ENCODE results near the gene HTATSF1. TPM values are rescaled to one million over a fixed set of nuclear protein-coding genes. Genes with fewer than 3 reads are reported as not detected.

The HTATSF1 gene
- total RNA-seq, 3 donors from 2014 or later: 37.4 to 41.8 (median 38.7) TPM

GRCh38 chrX:136476501-136476900, 20.9 kb upstream of the HTATSF1 start:
- Mint-ChIP-seq H3K9me3 (no peaks in the 10 kb centered on the region), H3K4me1 (ENCODE audit: low read depth) (no peaks in the 10 kb centered on the region), H3K27me3 (ENCODE audit: low read depth) (no peaks in the 10 kb centered on the region), H3K4me3 (no peak overlapping the region), H3K36me3 (ENCODE audit: insufficient read depth) (no peaks in the 10 kb centered on the region)
- no peak for ATAC-seq
- no peak for DNase-seq

DNA sequence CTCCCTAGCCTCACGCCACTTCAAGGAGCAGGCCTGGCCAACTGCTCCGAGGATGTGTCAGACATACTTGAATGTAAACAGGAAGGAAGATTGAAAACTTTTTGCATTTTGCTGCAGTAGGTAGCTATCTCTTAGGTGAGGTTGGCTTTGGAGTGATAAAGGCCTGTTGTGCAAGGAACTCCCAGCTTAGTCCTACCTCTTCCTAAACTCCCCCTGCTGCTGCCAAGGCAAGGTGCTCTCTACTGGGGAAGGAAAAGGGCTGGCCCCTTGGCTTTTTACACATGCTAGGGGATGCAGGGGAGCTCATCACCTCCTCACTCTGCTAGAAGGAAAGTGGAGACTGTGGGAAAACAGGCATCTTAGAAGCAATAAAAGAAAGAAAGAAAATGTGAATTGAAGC, 20.4 kb upstream of the HTATSF1 start:
- H3K27me3 Mint-ChIP-seq (ENCODE audit: low read depth): no peaks in the 10 kb centered on the region
- no peaks in the 10 kb centered on the region for H3K9me3 Mint-ChIP-seq
- DNase-seq: no peak
- H3K36me3 Mint-ChIP-seq (ENCODE audit: insufficient read depth): no peaks in the 10 kb centered on the region
- H3K4me1 Mint-ChIP-seq (ENCODE audit: low read depth): no peaks in the 10 kb centered on the region
- ATAC-seq: no peak
- H3K4me3 Mint-ChIP-seq: no peak overlapping the region

GRCh38 chrX:136480383-136480782, 17.0 kb upstream of the HTATSF1 start:
- Mint-ChIP-seq H3K9me3 (no peaks in the 10 kb centered on the region), H3K27me3 (ENCODE audit: low read depth) (no peaks in the 10 kb centered on the region), H3K4me1 (ENCODE audit: low read depth) (no peaks in the 10 kb centered on the region), H3K36me3 (ENCODE audit: insufficient read depth) (no peaks in the 10 kb centered on the region), H3K4me3 (no peak overlapping the region)
- ATAC-seq (no peak), DNase-seq (no peak)

GRCh38 chrX:136487647-136488046, 9.7 kb upstream of the HTATSF1 start, which contains the start of gene BRS3:
BRS3 (plus strand) TSS chrX:136487947; CDS start chrX:136488115, 168 bp downstream.
- Mint-ChIP-seq H3K4me3 (no peak within 1 kb of the TSS), H3K36me3 (ENCODE audit: insufficient read depth) (no peaks in the 10 kb centered on the region), H3K27me3 (ENCODE audit: low read depth) (peaks cover 12% of the 10 kb centered on the region), H3K9me3 (no peaks in the 10 kb centered on the region), H3K4me1 (ENCODE audit: low read depth) (no peaks in the 10 kb centered on the region)
- ATAC-seq: no peak
- DNase-seq: no peak

DNA sequence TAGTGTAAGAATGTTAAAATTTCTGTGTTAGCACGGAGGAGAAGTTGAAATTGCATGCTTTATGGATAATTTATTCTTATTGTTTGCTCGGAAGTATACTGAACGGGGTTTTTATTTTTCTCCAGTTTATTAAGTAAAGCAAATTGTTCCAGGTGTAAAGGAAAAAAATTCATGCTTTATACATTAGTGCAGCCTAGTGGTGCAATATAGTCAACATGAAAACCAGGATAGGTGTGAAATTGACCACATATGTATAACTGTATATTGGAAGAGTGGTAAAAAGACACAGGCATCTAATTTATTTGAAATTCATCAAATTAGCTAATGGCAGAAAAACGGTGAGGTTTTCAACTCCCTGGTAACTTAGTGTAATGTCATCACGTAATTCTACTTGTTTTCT, 8.7 kb upstream of the HTATSF1 start:
- no peak for DNase-seq
- peaks cover 12% of the 10 kb centered on the region for H3K27me3 Mint-ChIP-seq (ENCODE audit: low read depth)

DNA sequence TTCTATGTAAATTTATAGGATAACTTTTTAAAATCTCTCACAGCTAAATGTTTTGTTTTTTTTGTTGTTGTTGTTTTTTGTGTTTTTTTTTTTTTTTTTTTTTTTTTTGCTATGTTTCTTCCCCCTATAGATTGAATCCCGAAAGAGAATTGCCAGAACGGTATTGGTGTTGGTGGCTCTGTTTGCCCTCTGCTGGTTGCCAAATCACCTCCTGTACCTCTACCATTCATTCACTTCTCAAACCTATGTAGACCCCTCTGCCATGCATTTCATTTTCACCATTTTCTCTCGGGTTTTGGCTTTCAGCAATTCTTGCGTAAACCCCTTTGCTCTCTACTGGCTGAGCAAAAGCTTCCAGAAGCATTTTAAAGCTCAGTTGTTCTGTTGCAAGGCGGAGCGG, 5.6 kb upstream of the HTATSF1 start:
- peaks cover 12% of the 10 kb centered on the region for H3K27me3 Mint-ChIP-seq (ENCODE audit: low read depth)
- ATAC-seq: no peak

More for the DNA sequence above, 8.7 kb upstream of the HTATSF1 start:
- Mint-ChIP-seq H3K36me3 (ENCODE audit: insufficient read depth) (no peaks in the 10 kb centered on the region), H3K4me3 (no peak overlapping the region), H3K4me1 (ENCODE audit: low read depth) (no peaks in the 10 kb centered on the region), H3K9me3 (no peaks in the 10 kb centered on the region)
- ATAC-seq: no peak

GRCh38 chrX:136493011-136493410, 4.4 kb upstream of the HTATSF1 start:
- ATAC-seq (no peak), DNase-seq (no peak)
- Mint-ChIP-seq H3K36me3 (ENCODE audit: insufficient read depth) (no peaks in the 10 kb centered on the region), H3K4me3 (no peak overlapping the region), H3K9me3 (no peaks in the 10 kb centered on the region), H3K27me3 (ENCODE audit: low read depth) (peaks cover 12% of the 10 kb centered on the region), H3K4me1 (ENCODE audit: low read depth) (peaks cover 3% of the 10 kb centered on the region)

More for the DNA sequence above, 5.6 kb upstream of the HTATSF1 start:
- no peaks in the 10 kb centered on the region for H3K9me3 Mint-ChIP-seq
- H3K4me1 Mint-ChIP-seq (ENCODE audit: low read depth): peaks cover 3% of the 10 kb centered on the region
- no peak for DNase-seq
- no peaks in the 10 kb centered on the region for H3K36me3 Mint-ChIP-seq (ENCODE audit: insufficient read depth)
- no peak overlapping the region for H3K4me3 Mint-ChIP-seq

DNA sequence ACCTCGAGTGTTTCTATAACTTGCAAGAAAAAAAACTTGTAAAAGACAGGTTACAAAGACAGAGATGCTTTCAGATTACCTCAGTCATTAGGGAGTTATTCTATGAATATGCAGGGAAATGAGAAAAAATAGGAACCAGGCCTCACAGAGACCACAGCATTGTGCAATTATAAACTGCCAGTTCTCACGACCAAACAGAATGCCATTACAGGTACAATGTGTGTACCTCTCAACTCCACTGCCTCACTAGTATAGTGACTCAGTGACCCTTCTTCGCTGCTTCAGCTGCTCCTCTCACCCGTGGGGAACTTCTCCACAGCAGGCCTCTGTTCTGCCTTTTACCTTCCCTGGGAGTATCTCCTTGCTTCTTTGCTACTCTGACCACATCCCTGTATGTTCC, 2.3 kb upstream of the HTATSF1 start:
- H3K27me3 Mint-ChIP-seq (ENCODE audit: low read depth): peaks cover 6% of the 10 kb centered on the region
- ATAC-seq (no peak), DNase-seq (no peak)
- H3K36me3 Mint-ChIP-seq (ENCODE audit: insufficient read depth): peaks cover 2% of the 10 kb centered on the region
- H3K4me1 Mint-ChIP-seq (ENCODE audit: low read depth): peaks cover 16% of the 10 kb centered on the region
- H3K9me3 Mint-ChIP-seq: no peaks in the 10 kb centered on the region
- H3K4me3 Mint-ChIP-seq: no peak overlapping the region

DNA sequence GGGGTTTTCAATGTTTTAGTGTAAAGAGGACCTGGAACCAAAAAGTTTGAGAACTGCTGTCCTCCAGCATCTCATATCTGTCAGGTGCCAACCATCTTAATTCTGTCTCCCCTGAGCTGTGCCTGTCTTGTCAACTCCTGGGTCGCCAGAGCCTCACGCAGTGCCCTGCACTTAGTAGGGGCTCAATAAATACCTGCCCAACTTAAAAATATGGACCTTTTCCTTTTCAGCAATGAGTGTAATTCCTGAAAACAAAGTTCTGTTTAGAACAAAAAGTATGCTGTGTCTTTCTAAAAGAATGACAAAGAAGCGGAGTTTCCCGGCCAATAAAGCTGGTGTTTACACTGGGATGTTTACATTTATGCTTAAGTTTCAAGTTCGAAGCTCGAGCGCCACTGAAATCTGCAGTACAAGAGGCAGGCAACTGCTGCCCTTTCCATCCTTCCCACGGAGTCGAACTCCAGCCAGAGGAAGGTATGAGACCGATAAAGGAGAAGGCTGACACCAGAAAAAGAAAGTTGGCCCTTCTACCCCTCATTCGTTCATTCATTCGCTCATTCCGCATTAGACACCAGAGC, 1.1 kb upstream of the HTATSF1 start:
- H3K36me3 Mint-ChIP-seq (ENCODE audit: insufficient read depth): peaks cover 4% of the 10 kb centered on the region
- peaks cover 16% of the 10 kb centered on the region for H3K4me1 Mint-ChIP-seq (ENCODE audit: low read depth)
- no peaks in the 10 kb centered on the region for H3K9me3 Mint-ChIP-seq
- peaks cover 4% of the 10 kb centered on the region for H3K27me3 Mint-ChIP-seq (ENCODE audit: low read depth)
- DNase-seq (no peak), ATAC-seq (peak; percentile 1)
- H3K4me3 Mint-ChIP-seq: peak overlapping the region; percentile 89

- peaks cover 16% of the 10 kb centered on the region for H3K4me1 Mint-ChIP-seq (ENCODE audit: low read depth)
- peak overlapping the region; percentile 94 for H3K4me3 Mint-ChIP-seq
- peaks cover 8% of the 10 kb centered on the region for H3K36me3 Mint-ChIP-seq (ENCODE audit: insufficient read depth)
- DNase-seq: peak; percentile 78
- peak; percentile 80 to 84 for ATAC-seq
- H3K27me3 Mint-ChIP-seq (ENCODE audit: low read depth): peaks cover 2% of the 10 kb centered on the region
- H3K9me3 Mint-ChIP-seq: no peaks in the 10 kb centered on the region
These were observed 432 bp upstream of the HTATSF1 start for GRCh38 chrX:136496764-136497555.

- Mint-ChIP-seq H3K36me3 (ENCODE audit: insufficient read depth) (no peaks in the 10 kb centered on the region), H3K27me3 (ENCODE audit: low read depth) (no peaks in the 10 kb centered on the region)
These were observed 21.7 kb downstream of the HTATSF1 start for GRCh38 chrX:136519069-136519468.

DNA sequence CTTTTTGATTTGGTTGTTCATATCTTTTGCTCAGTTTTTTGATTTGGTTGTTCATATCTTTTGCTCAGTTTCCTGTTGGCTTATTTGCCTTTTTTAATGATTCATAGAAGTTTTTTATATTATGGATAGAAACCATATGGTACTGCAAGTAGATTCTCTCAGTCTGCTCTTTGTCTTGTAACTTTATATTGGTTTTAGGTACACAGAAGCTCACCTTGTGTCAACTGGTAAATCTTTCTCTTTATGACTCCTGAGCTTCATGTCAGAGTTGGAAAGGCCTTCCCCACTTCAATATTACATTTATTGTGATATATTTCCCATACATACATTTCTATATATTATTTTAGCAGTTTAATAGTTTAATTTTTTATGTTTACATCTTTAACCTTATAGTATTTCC, 26.4 kb downstream of the HTATSF1 start:
- DNase-seq (no peak), ATAC-seq (no peak)
- H3K9me3 Mint-ChIP-seq: no peaks in the 10 kb centered on the region
- H3K36me3 Mint-ChIP-seq (ENCODE audit: insufficient read depth): no peaks in the 10 kb centered on the region
- peaks cover 9% of the 10 kb centered on the region for H3K4me1 Mint-ChIP-seq (ENCODE audit: low read depth)
- H3K27me3 Mint-ChIP-seq (ENCODE audit: low read depth): no peaks in the 10 kb centered on the region
- no peak overlapping the region for H3K4me3 Mint-ChIP-seq

More at GRCh38 chrX:136519069-136519468, 21.7 kb downstream of the HTATSF1 start:
- no peak for ATAC-seq
- H3K9me3 Mint-ChIP-seq: peaks cover 5% of the 10 kb centered on the region
- no peak overlapping the region for H3K4me3 Mint-ChIP-seq
- DNase-seq: no peak
- H3K4me1 Mint-ChIP-seq (ENCODE audit: low read depth): peaks cover 9% of the 10 kb centered on the region

GRCh38 chrX:136525738-136526606, 28.6 kb downstream of the HTATSF1 start:
- no peak for ATAC-seq
- no peak overlapping the region for H3K4me3 Mint-ChIP-seq
- no peaks in the 10 kb centered on the region for H3K36me3 Mint-ChIP-seq (ENCODE audit: insufficient read depth)
- H3K27me3 Mint-ChIP-seq (ENCODE audit: low read depth): no peaks in the 10 kb centered on the region
- no peaks in the 10 kb centered on the region for H3K9me3 Mint-ChIP-seq
- no peak for DNase-seq
- peaks cover 12% of the 10 kb centered on the region for H3K4me1 Mint-ChIP-seq (ENCODE audit: low read depth)

DNA sequence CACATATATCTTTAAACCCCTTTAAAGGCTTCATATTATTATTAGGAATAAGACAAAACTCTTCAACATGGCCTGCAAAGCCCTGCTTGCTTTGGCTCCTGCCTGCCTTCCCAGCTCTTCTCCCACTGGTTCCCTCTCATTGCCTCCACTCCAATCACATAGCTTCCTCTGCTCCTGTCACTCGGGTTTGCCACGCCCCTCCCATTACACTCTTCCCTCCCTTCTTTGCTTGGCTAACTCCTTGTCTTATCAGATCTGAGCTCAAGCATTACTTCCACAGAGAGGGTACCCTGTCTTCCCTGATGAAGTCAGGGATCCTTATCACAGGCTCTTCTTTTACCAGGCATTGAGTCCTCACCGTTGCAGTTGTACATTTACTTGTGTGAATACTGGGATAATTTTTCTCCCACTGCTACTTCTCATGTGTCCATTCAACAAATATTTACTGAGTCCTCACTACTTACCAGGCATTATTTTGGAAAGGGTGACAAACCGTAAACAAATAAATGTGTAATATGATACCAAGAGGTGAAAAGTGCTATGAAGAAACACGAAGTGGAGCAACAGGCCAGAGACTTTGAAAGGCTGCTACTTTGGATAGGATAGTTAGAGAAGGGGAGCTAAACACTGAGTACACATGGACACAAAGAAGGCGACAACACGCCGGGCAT, 31.4 kb downstream of the HTATSF1 start:
- H3K36me3 Mint-ChIP-seq (ENCODE audit: insufficient read depth): no peaks in the 10 kb centered on the region
- DNase-seq (no peak), ATAC-seq (no peak)
- H3K9me3 Mint-ChIP-seq: no peaks in the 10 kb centered on the region
- no peak overlapping the region for H3K4me3 Mint-ChIP-seq
- H3K4me1 Mint-ChIP-seq (ENCODE audit: low read depth): peaks cover 4% of the 10 kb centered on the region
- H3K27me3 Mint-ChIP-seq (ENCODE audit: low read depth): no peaks in the 10 kb centered on the region
